Measurements from ENCODE around the gene ZNF483.
A peak's percentile ranks its signal among the peaks of the same experiment; 100 is the strongest.
"Not testable (repeated sequence)": the region's sequence is repeated elsewhere in the genome, so short reads cannot be mapped to it uniquely, and the experiment has no call there.

The ZNF483 gene

GRCh38 chr9:111525056-111525977 lies at the start of gene ZNF483:
ZNF483 (plus strand) TSS chr9:111525179; CDS start chr9:111527396, 2,217 bp downstream.
- peak; percentile 36 for DNase-seq (ENCODE audit: extremely low read depth in 1 of 2, low read depth in 1 of 2)

GRCh38 chr9:111475195-111475594 lies 49.8 kb upstream of the ZNF483 start:
- DNase-seq (ENCODE audit: extremely low read depth in 1 of 2, low read depth in 1 of 2) = no peak

- DNase-seq (ENCODE audit: extremely low read depth in 1 of 2, low read depth in 1 of 2) = no peak
Observed at GRCh38 chr9:111477677-111478076, 47.3 kb upstream of the ZNF483 start.

- no peak for DNase-seq (ENCODE audit: extremely low read depth in 1 of 2, low read depth in 1 of 2)
Observed at GRCh38 chr9:111481885-111482636, 42.9 kb upstream of the ZNF483 start.

GRCh38 chr9:111482694-111483438 lies 42.1 kb upstream of the ZNF483 start:
- peak; percentile 42 to 50 for DNase-seq (ENCODE audit: extremely low read depth in 1 of 2, low read depth in 1 of 2)

GRCh38 chr9:111483439-111483857 lies 41.5 kb upstream of the ZNF483 start:
- DNase-seq (ENCODE audit: extremely low read depth in 1 of 2, low read depth in 1 of 2) = peak in 1 of 2 donors; percentile 34

GRCh38 chr9:111483858-111484571 lies 41.0 kb upstream of the ZNF483 start, which contains the start of gene ECPAS:
ECPAS (minus strand) TSS chr9:111484383; CDS start chr9:111472918, 11,465 bp downstream.
- DNase-seq (ENCODE audit: extremely low read depth in 1 of 2, low read depth in 1 of 2) = peak; percentile 56 to 57

GRCh38 chr9:111484572-111484894 lies 40.4 kb upstream of the ZNF483 start:
- no peak for DNase-seq (ENCODE audit: extremely low read depth in 1 of 2, low read depth in 1 of 2)

- not testable (repeated sequence) for DNase-seq (ENCODE audit: extremely low read depth in 1 of 2, low read depth in 1 of 2)
Observed at GRCh38 chr9:111497196-111497595, 27.8 kb upstream of the ZNF483 start.

GRCh38 chr9:111501005-111501562 lies 23.9 kb upstream of the ZNF483 start:
- no peak for DNase-seq (ENCODE audit: extremely low read depth in 1 of 2, low read depth in 1 of 2)

- DNase-seq (ENCODE audit: extremely low read depth in 1 of 2, low read depth in 1 of 2) = no peak
Observed at GRCh38 chr9:111501648-111502047, 23.3 kb upstream of the ZNF483 start.

- DNase-seq (ENCODE audit: extremely low read depth in 1 of 2, low read depth in 1 of 2) = no peak
Observed at GRCh38 chr9:111502506-111502905, 22.5 kb upstream of the ZNF483 start.

GRCh38 chr9:111511581-111511980 lies 13.4 kb upstream of the ZNF483 start:
- DNase-seq (ENCODE audit: extremely low read depth in 1 of 2, low read depth in 1 of 2) = not testable (repeated sequence)

GRCh38 chr9:111514967-111515366 lies 10.0 kb upstream of the ZNF483 start:
- no peak for DNase-seq (ENCODE audit: extremely low read depth in 1 of 2, low read depth in 1 of 2)

- DNase-seq (ENCODE audit: extremely low read depth in 1 of 2, low read depth in 1 of 2) = no peak
Observed at GRCh38 chr9:111516061-111516465, 8.9 kb upstream of the ZNF483 start.

GRCh38 chr9:111524731-111525055 lies 286 bp upstream of the ZNF483 start:
- DNase-seq (ENCODE audit: extremely low read depth in 1 of 2, low read depth in 1 of 2) = no peak

- peak in 1 of 2 donors; percentile 8 for DNase-seq (ENCODE audit: extremely low read depth in 1 of 2, low read depth in 1 of 2)
Observed at GRCh38 chr9:111527347-111527746, 2.4 kb downstream of the ZNF483 start.

- DNase-seq (ENCODE audit: extremely low read depth in 1 of 2, low read depth in 1 of 2) = no peak
Observed at GRCh38 chr9:111529787-111530186, 4.8 kb downstream of the ZNF483 start.

- no peak for DNase-seq (ENCODE audit: extremely low read depth in 1 of 2, low read depth in 1 of 2)
Observed at GRCh38 chr9:111531716-111532115, 6.7 kb downstream of the ZNF483 start.

GRCh38 chr9:111533099-111533790 lies 8.3 kb downstream of the ZNF483 start:
- no peak for DNase-seq (ENCODE audit: extremely low read depth in 1 of 2, low read depth in 1 of 2)
